Hindlimb muscle (tissue), 1 donor: ENCODE results near the gene GCN1. TPM values are rescaled to one million over a fixed set of nuclear protein-coding genes. Genes with fewer than 3 reads are reported as not detected.

ENCODE experiments used
- DNase-seq: peaks from one replicate; pipeline ENCODE4 v3.0.0-alpha.2; 2013
- polyA plus RNA-seq: library from polyadenylated mRNA; unstranded; fragments of 120-200 nt; gene quantifications from one replicate; pipeline ENCODE4 v1.2.1, GENCODE V29; 2013; ENCODE audit not compliant: insufficient read length

GCN1 gene
- polyA plus RNA-seq, 1 donor: 47.6 TPM

DNA sequence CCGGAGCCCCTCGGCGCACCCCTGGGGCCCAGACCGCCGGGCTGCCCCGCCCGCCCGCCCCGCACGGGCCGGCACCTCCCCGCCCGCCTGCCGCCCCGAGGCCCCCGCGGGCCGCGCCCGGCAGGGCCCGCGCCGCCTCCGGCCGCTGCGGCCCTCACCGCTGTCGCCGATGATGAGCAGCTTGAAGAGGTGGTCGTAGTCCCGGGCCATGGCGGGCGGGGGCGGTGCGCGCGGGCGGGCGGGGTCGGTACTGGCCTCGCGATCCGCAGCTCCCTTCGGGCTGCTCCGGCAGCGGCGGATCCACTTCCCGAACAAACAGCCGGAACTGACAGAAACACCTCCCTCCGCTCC, 78.1 kb downstream of the GCN1 start, which contains the start of gene RAB35:
Gene RAB35 (minus strand): TSS at position 313 of the 351 bp plus-strand sequence. CDS start 103 bp downstream, at position 210.
- no peak for DNase-seq

- no peak for DNase-seq
These were observed 78.6 kb downstream of the GCN1 start for GRCh38 chr12:120115692-120116440.

DNA sequence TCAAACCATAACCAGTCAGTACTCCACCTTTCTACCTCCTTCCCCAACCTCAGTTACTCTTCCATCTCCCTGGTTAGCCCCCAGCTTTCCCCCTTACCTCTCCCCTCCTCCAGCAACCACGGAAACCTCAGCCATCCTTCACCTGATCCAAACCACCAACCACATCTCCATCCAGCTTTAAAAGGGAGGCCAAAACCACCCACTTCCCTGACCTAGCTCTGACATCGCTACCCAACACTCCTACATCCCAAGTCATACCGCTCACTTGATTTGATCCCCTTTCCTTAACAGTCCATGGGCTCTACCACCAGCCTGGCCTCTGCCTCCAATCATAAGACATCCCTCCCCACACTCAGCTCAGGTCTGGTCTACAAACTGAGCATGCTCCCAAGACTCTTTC, 79.4 kb downstream of the GCN1 start:
- no peak for DNase-seq

DNA sequence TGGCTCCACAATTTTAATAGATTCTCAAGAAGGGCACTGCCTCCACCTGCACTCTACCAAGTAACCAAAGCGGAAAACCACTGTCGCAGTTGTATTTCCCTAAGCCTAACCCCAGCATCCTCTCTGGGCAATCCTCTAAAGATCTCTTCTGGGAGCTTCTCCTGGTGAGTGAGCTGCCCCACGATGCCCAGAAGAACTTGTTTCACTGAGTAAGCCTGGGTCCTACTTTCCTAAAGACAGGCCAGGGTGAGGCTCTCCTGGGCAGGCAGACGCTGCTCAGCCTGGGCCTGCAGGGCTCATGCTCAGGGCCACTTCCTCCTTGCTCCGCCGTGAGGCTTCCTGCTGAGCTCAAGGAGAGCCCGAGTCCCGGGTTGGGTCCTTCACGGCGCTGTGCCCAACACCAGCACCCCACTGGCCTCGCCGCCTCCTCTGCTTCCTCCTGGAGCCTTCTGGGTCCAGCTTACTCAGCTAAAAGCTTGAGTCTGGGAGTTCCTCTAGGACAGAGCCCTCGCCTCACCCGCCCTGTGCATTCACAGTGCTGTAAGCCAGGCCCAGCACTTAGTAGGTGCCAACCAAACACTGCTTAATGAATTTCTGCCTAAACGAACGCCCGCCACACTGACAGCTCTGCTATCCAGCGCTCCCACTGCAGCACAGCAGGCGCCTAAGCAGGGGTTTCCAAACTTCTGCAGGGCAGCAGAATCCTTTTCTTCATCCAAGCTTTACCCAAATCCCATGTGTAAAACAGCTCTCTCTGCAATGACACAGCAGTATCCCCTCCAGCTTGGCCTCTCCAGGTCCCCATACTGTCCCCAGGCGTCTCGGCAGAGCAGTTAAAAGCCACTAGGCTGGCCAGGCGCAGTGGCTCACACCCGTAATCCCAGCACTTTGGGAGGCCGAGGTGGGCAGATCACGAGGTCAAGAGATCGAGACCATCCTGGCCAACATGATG, 83.7 kb downstream of the GCN1 start:
- no peak for DNase-seq

DNA sequence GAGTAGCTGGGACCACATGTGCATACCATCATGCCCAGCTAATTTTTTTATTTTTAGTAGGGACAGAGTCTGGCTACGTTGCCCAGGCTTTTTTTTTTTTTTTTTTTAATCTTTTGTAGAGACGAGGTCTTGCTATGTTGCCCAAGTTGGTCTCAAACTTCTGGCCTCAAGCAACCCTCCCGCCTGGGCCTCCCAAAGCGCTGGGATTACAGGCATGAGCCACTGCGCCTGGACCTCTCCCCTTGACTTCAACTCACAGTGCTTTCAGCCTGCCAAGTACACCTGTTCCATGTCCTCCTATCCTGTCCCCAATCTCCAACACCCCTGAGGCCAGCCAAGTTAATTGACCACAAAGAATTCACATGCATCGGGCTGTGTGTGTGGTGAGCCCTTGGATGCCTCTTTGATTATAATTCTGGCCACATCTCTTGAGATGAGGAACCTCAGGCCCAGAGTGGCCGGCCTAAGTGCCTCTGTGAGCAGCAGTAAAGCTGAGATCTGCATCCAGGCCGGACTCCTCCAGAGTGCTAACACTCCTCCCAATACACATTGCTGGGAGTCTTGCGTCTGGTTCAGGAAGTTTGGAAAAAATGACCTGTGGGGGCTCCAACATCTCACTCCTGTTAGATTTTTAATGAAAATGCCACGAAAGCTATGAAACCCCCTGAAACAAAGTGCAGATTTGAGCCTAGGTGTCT, 84.8 kb downstream of the GCN1 start:
- DNase-seq: no peak

DNA sequence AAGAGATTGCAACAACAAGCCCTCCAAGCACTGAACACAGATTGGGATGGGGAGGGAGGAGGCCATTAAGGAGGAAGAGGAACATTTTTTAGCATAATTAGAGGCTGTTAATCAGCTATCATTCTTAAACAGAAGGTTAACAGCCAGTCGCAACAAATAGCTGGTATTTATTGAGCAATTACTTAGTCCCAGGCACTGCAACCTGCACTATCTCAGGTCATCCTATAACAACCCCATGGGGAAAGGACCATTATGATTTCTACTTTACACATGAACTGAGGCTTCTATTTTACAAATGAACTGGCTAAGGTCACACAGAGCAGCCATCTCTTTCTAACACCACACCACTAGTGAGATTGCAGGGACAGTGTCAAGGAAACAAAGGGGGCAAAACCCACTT, 88.4 kb downstream of the GCN1 start:
- DNase-seq: no peak

DNA sequence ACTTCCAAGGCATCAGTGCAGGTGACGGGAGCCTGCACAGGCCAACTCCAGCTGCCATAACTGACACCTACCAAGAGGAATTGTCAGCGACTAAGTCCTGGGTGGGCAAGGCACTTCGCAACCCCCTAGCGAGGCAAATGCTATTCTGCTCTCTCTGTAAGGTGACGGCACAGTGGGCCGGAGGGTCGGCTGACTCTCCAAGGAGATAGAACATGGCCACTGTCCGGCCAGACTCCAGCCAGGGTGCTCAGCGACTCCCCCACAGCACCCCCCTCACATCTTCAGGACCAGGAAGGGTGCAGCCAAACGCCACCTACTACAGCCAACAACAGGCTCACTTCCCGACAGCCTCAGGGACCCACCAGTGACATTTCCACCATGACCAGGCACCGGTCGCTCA, 91.1 kb downstream of the GCN1 start:
- no peak for DNase-seq

DNA sequence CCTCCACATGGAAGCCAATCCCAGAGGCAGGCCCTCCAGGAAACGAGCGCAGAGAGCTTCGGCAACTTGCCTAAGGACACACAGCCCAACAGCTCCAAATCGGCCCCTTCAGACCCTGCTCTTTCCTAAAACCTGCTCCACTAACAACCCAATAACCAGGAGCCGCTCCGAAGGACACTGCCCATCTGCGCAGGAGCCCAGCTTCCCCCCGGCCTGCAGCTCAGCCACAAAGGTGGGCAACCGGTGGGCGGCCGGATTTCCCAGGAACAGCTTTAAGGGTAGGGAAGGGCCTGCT, 91.5 kb downstream of the GCN1 start:
- no peak for DNase-seq

DNA sequence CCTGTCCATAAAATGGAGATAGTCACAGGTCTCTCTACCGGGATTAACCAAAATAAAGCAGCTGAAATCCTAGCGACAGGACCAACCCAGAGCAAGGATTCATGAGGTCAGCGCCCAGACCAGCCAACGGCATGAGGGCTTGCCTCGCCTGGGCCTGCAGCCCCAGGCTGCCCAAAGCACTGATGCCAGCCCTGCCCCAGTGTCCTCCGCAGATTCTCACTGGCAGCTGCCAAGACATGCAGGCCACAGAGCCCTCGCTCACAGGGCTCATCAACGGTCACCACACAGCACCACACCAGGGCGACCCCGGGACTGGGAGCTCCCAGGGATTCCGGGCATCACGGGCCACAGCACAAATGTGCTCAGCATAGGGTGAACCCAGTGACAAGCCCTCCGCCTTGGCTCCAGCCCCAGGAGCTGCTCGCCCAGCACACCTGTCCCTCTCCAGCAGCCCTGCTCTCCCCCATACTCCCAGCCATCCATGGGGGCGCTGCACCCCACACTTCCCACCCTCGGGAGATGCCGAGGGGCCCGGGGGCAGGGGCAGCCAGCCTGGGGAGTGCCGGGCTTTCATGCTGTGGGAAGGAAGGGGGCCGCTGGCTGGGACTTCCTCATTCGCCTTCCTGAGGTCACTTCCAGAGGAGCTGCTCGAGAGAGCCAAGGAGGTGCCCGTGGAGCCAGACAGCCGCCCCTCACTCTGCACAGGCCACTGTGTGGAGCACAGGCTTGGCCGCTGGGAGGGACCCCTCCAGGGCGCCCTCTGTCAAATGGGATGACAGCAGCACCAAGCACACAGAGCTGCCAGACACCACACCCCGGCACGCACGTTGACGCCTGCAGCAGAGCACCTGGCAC, 92.1 kb downstream of the GCN1 start:
- DNase-seq: no peak

DNA sequence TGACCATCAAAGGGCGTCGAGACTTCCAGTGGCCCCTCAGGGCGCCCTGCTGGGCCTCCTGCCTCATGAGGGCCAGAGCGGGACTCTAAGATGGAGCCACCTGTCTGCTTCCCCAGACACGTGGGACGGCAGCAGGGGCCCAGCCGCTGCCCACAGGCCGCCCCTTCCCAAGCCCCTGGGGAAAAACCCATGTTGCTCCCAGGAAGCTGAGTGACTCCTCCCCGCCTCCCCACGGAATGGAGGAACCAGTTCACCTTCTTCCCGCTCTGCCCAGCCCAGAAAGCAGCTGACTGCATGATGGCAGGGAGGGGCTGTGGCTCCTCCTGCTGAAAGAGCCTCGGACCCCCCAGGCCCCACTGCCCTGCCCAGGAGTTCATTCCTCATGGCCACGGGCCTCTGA, 92.9 kb downstream of the GCN1 start:
- DNase-seq: no peak

DNA sequence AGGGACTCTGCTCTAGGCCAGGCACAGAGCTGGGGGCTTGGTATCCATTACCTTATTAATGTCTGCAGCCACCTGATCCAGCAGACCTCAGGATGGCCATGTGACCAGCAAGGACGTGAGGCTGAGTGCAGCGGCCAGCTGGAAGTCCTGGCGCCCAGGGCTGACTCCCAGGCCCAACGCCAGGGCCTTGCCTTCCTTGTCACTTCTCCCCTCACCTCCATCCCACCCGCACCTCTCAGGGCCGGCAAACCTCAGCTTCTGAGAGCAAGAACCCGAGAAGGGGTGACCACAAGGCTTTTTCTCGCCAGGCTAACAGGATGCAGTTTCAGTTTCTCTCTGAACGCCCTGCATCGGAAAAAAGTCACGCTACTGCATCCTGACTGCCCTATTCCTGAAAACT, 93.3 kb downstream of the GCN1 start:
- DNase-seq: no peak

GRCh38 chr12:120100630-120101029, 93.9 kb downstream of the GCN1 start:
- DNase-seq: no peak

DNA sequence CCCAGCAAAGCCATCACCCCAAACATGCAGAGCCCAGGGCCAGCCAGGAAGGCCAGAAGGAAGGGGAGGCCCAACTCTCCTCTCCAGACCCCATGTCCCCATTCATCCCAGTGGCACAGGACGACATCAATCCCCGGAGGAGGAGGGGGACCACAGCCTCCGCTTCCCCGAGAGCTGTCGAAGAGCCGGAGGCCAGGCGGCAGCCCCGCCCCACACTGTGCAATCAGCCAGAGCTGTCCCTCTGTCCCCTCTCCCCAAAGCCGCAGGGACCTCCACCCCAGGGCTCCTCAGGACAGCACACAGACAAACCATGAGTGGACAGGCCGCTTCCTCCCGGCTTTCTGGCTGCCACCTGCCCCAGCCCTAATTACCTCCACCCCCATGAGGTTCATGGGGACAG, 94.8 kb downstream of the GCN1 start:
- no peak for DNase-seq

GRCh38 chr12:120098756-120099470, 95.6 kb downstream of the GCN1 start:
- no peak for DNase-seq

DNA sequence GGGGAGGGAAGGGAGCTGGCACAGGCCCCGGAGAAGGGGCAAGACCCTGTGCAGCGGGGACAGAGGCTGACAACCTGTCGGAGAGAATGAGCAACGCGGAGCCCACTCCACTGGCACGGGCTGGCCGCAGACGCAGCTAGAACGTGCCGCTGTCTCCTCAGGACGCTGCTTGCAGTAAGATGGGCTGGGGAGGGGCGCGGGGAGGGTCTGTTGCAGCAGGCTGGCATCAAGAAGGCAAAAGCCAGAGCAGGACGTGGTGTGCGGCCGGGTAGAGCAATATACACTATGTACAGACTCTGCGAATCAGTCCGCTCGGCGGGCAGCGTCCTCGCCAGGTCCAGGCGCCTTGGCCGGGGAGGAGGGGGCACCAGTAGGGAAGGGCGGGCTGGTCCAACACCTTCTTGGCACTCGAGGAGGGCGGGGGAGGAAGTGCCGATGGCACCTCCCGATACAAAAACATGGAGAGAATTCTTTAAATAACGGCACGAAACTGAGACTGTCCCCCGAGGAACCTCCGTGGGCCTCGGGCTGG, 97.8 kb downstream of the GCN1 start:
- no peak for DNase-seq

GRCh38 chr12:120095736-120096135, 98.8 kb downstream of the GCN1 start:
- DNase-seq: no peak

- DNase-seq: no peak
These were observed 99.2 kb downstream of the GCN1 start for GRCh38 chr12:120095331-120095730.

DNA sequence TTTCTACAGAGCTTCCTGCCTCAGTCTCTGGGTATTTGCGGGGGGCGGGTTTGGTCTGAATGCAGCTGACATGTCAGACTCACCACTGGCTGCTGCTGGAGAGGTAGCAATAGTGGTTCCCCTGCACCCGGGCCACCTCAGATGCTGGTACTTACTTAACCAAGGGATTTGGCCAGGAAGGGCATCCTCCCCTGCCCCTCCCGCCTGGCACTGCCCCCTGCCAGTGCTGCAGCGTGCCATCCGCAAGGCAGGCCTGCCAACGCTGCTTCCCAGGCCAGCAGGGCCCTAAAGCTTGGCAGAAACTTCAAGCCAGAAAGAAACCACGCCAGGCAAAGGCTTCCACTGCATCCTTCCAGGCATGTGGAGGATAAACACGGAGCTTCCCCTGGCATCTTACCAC, 100.0 kb downstream of the GCN1 start:
- DNase-seq: no peak

- DNase-seq: no peak
These were observed 100.7 kb downstream of the GCN1 start for GRCh38 chr12:120093592-120094355.

GRCh38 chr12:120093336-120093591, 101.3 kb downstream of the GCN1 start:
- DNase-seq: no peak
